Hepatocyte (in vitro differentiated cells): ENCODE measurements around the gene TBL3.

ENCODE experiments used
- EZH2 ChIP-seq: fragments of 200-600 bp; sonication (generic); IDR thresholded peaks from 2 replicates; pipeline ENCODE4 v1.6.1; 2016; ENCODE audit warnings: antibody characterized with exemption, mild to moderate bottlenecking, borderline replicate concordance
- EZH2phosphoT487 ChIP-seq: fragments of 200-600 bp; sonication (generic); IDR thresholded peaks from one replicate; pipeline ENCODE4 v1.6.1; 2018; ENCODE audit warnings: antibody characterized with exemption, mild to moderate bottlenecking, low read depth, moderate library complexity; ENCODE audit not compliant: unreplicated experiment, severe bottlenecking
- TF ChIP-seq, protein P1 (sequence below): fragments of 200-600 bp; sonication (generic); IDR thresholded peaks from 2 replicates; pipeline ENCODE4 v1.5.1; 2016; ENCODE audit warnings: antibody characterized with exemption, mild to moderate bottlenecking; ENCODE audit not compliant: poor library complexity

DNA sequence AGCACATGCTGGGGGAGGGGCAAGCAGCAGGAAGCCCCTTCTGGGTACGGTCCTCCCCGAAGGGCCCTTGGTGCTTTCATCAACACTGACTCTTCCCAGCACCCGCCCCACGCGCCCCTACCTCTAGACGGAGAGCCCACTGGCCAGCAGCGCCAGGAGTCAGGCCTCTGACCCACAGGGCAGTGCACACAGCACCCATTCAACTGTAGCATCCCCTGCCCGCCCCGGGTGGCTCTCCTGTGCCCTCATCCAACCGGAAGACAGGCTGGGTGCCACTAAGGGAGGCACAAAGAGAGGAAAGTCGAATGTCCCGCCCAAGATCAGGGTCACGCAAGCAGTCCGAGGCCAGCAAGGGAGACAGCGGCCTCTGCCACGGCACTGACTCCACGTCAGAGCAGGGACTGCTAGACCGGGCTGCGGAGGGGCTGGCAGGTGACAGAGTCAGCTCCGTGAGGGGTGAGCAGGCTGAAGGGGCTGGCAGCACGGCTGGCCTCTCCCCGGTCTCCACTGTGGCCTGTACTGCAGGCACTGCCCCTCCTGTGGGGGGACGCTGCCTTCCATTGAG lies 38.7 kb upstream of the TBL3 start:
- TF ChIP-seq, protein P1, sequence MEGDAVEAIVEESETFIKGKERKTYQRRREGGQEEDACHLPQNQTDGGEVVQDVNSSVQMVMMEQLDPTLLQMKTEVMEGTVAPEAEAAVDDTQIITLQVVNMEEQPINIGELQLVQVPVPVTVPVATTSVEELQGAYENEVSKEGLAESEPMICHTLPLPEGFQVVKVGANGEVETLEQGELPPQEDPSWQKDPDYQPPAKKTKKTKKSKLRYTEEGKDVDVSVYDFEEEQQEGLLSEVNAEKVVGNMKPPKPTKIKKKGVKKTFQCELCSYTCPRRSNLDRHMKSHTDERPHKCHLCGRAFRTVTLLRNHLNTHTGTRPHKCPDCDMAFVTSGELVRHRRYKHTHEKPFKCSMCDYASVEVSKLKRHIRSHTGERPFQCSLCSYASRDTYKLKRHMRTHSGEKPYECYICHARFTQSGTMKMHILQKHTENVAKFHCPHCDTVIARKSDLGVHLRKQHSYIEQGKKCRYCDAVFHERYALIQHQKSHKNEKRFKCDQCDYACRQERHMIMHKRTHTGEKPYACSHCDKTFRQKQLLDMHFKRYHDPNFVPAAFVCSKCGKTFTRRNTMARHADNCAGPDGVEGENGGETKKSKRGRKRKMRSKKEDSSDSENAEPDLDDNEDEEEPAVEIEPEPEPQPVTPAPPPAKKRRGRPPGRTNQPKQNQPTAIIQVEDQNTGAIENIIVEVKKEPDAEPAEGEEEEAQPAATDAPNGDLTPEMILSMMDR: no peak
- TF ChIP-seq EZH2phosphoT487 (no peak), EZH2 (no peak)
